GM12872 (cell line): ENCODE data around the gene MED27.

Source experiments
- CTCF ChIP-seq: IDR thresholded peaks from 3 replicates; pipeline ENCODE4 v1.5.1; 2011; ENCODE audit warnings: low read depth, mild to moderate bottlenecking, low read length, moderate library complexity; ENCODE audit not compliant: insufficient read depth

The MED27 gene

GRCh38 chr9:131815970-131816873, 263.4 kb downstream of the MED27 start:
- TF ChIP-seq CTCF: no peak

- TF ChIP-seq CTCF: no peak
Measured at GRCh38 chr9:131814707-131815106, 265.0 kb downstream of the MED27 start.

- TF ChIP-seq CTCF: no peak
Measured at GRCh38 chr9:131813116-131813515, 266.6 kb downstream of the MED27 start.

- TF ChIP-seq CTCF: no peak
Measured at GRCh38 chr9:131812116-131812790, 267.4 kb downstream of the MED27 start.

GRCh38 chr9:131811405-131811804, 268.3 kb downstream of the MED27 start:
- TF ChIP-seq CTCF: no peak

- TF ChIP-seq CTCF: peak; percentile 28; the same call in 1 of the 3 replicates
Measured at GRCh38 chr9:131810351-131811170, 269.1 kb downstream of the MED27 start.
